ENCODE data around the gene CTSA.
A peak's percentile ranks its signal among the peaks of the same experiment; 100 is the strongest.
"Not testable (repeated sequence)": the region's sequence is repeated elsewhere in the genome, so short reads cannot be mapped to it uniquely, and the experiment has no call there.

Gene CTSA

GRCh38 chr20:45866454-45866853, 24.7 kb upstream of the CTSA start:
- DNase-seq (ENCODE audit: low read depth, low spot score): no peak

- no peak for DNase-seq (ENCODE audit: low read depth, low spot score)
These were observed 23.9 kb upstream of the CTSA start for GRCh38 chr20:45867136-45867818.

- DNase-seq (ENCODE audit: low read depth, low spot score): no peak
These were observed 23.3 kb upstream of the CTSA start for GRCh38 chr20:45867819-45868176.

GRCh38 chr20:45872626-45873025, 18.5 kb upstream of the CTSA start:
- DNase-seq (ENCODE audit: low read depth, low spot score): peak; percentile 66

GRCh38 chr20:45873409-45874103, 17.6 kb upstream of the CTSA start:
- DNase-seq (ENCODE audit: low read depth, low spot score): no peak

GRCh38 chr20:45874104-45874481, 17.0 kb upstream of the CTSA start:
- not testable (repeated sequence) for DNase-seq (ENCODE audit: low read depth, low spot score)

- DNase-seq (ENCODE audit: low read depth, low spot score): peak; percentile 46
These were observed 16.6 kb upstream of the CTSA start for GRCh38 chr20:45874576-45874975.

- no peak for DNase-seq (ENCODE audit: low read depth, low spot score)
These were observed 12.9 kb upstream of the CTSA start for GRCh38 chr20:45878076-45878761.

- peak; percentile 100 for DNase-seq (ENCODE audit: low read depth, low spot score)
These were observed 9.9 kb upstream of the CTSA start, which contains the start of gene ZSWIM1 for GRCh38 chr20:45880988-45881788. TSS of gene ZSWIM1 (plus strand) at chr20:45881227. CDS start at chr20:45882593, 1,366 bp downstream.

GRCh38 chr20:45882469-45883099, 8.6 kb upstream of the CTSA start:
- DNase-seq (ENCODE audit: low read depth, low spot score): no peak

- DNase-seq (ENCODE audit: low read depth, low spot score): no peak
These were observed 8.1 kb upstream of the CTSA start for GRCh38 chr20:45883100-45883469.

- no peak for DNase-seq (ENCODE audit: low read depth, low spot score)
These were observed 4.4 kb upstream of the CTSA start for GRCh38 chr20:45886590-45887345.

- no peak for DNase-seq (ENCODE audit: low read depth, low spot score)
These were observed 3.8 kb upstream of the CTSA start, which contains the start of gene SPATA25 for GRCh38 chr20:45887346-45887715. TSS of gene SPATA25 (minus strand) at chr20:45887622. CDS start at chr20:45887590, 32 bp downstream.

GRCh38 chr20:45888681-45889080, 2.5 kb upstream of the CTSA start:
- DNase-seq (ENCODE audit: low read depth, low spot score): no peak

GRCh38 chr20:45890077-45890984, 804 bp upstream of the CTSA start:
- DNase-seq (ENCODE audit: low read depth, low spot score): peak; percentile 89

GRCh38 chr20:45892049-45892825, 1.1 kb downstream of the CTSA start:
- DNase-seq (ENCODE audit: low read depth, low spot score): peak; percentile 19

GRCh38 chr20:45892828-45893500, 1.8 kb downstream of the CTSA start:
- DNase-seq (ENCODE audit: low read depth, low spot score): no peak

GRCh38 chr20:45893831-45894230, 2.7 kb downstream of the CTSA start:
- DNase-seq (ENCODE audit: low read depth, low spot score): peak; percentile 37

Measured in ELF-1 (cell line).